ENCODE measurements around the gene CACNA2D2.

CACNA2D2 gene

GRCh38 chr3:50395070-50395860 lies 108.2 kb downstream of the CACNA2D2 start:
- no peak for DNase-seq (ENCODE audit: low read depth)

- no peak for DNase-seq (ENCODE audit: low read depth)
These were observed 110.4 kb downstream of the CACNA2D2 start for GRCh38 chr3:50393061-50393460.

GRCh38 chr3:50392101-50392715 lies 111.2 kb downstream of the CACNA2D2 start:
- DNase-seq (ENCODE audit: low read depth), result no peak

GRCh38 chr3:50390508-50391224 lies 112.8 kb downstream of the CACNA2D2 start:
- no peak for DNase-seq (ENCODE audit: low read depth)

GRCh38 chr3:50389414-50389767 lies 114.0 kb downstream of the CACNA2D2 start:
- no peak for DNase-seq (ENCODE audit: low read depth)

GRCh38 chr3:50388720-50389413 lies 114.6 kb downstream of the CACNA2D2 start:
- DNase-seq (ENCODE audit: low read depth), result no peak

- no peak for DNase-seq (ENCODE audit: low read depth)
These were observed 115.3 kb downstream of the CACNA2D2 start for GRCh38 chr3:50388016-50388719.

GRCh38 chr3:50385754-50386153 lies 117.7 kb downstream of the CACNA2D2 start:
- DNase-seq (ENCODE audit: low read depth), result no peak

GRCh38 chr3:50383750-50384149 lies 119.7 kb downstream of the CACNA2D2 start:
- no peak for DNase-seq (ENCODE audit: low read depth)

GRCh38 chr3:50382722-50383121 lies 120.7 kb downstream of the CACNA2D2 start:
- DNase-seq (ENCODE audit: low read depth), result no peak

GRCh38 chr3:50381383-50381782 lies 122.1 kb downstream of the CACNA2D2 start:
- no peak for DNase-seq (ENCODE audit: low read depth)

GRCh38 chr3:50380405-50381085 lies 122.9 kb downstream of the CACNA2D2 start:
- no peak for DNase-seq (ENCODE audit: low read depth)

- DNase-seq (ENCODE audit: low read depth), result no peak
These were observed 124.7 kb downstream of the CACNA2D2 start for GRCh38 chr3:50378757-50379156.

GRCh38 chr3:50378024-50378423 lies 125.4 kb downstream of the CACNA2D2 start:
- DNase-seq (ENCODE audit: low read depth), result no peak

GRCh38 chr3:50375258-50375931 lies 128.0 kb downstream of the CACNA2D2 start:
- DNase-seq (ENCODE audit: low read depth), result no peak

GRCh38 chr3:50374363-50375257 lies 128.8 kb downstream of the CACNA2D2 start:
- DNase-seq (ENCODE audit: low read depth), result no peak

GRCh38 chr3:50373146-50374051 lies 130.0 kb downstream of the CACNA2D2 start:
- no peak for DNase-seq (ENCODE audit: low read depth)

GRCh38 chr3:50372349-50372748 lies 131.1 kb downstream of the CACNA2D2 start:
- no peak for DNase-seq (ENCODE audit: low read depth)

All from stimulated activated CD8-positive, alpha-beta memory T cell treated with anti-CD3 and anti-CD28 coated beads, Interleukin-4, amount 100 ng/mL, for 24 hours (primary cell).